Parathyroid adenoma (tissue), 2 donors: ENCODE measurements around the gene NUP210.

Source experiments
- H2AFZ ChIP-seq: fragments of 300-600 bp; sonication (generic); one replicate; pipeline ENCODE4 v1.7.0; 2017; ENCODE audit warnings: antibody characterized with exemption, mild to moderate bottlenecking
- H3K27ac ChIP-seq: fragments of 300-600 bp; sonication (generic); one replicate; pipeline ENCODE4 v1.7.0; 2017
- H3K27me3 ChIP-seq: fragments of 300-600 bp; sonication (generic); one replicate; pipeline ENCODE4 v1.7.0; 2017; ENCODE audit warnings: low read length; ENCODE audit not compliant: control insufficient read depth, insufficient read depth
- H3K36me3 ChIP-seq: fragments of 300-600 bp; sonication (generic); one replicate; pipeline ENCODE4 v1.7.0; 2017; ENCODE audit warnings: low read length; ENCODE audit not compliant: control insufficient read depth, insufficient read depth
- H3K4me1 ChIP-seq: fragments of 300-600 bp; sonication (generic); one replicate; pipeline ENCODE4 v1.7.0; 2017; ENCODE audit warnings: control low read depth
- H3K4me2 ChIP-seq: fragments of 300-600 bp; sonication (generic); one replicate; pipeline ENCODE4 v1.7.0; 2017; ENCODE audit warnings: low read length
- H3K4me3 ChIP-seq: fragments of 300-600 bp; sonication (generic); one replicate; pipeline ENCODE4 v1.7.0; 2017; ENCODE audit warnings: low read depth, low read length
- H3K79me2 ChIP-seq: fragments of 300-600 bp; sonication (generic); one replicate; pipeline ENCODE4 v1.7.0; 2017; ENCODE audit warnings: control low read depth
- H3K9ac ChIP-seq: fragments of 300-600 bp; sonication (generic); one replicate; pipeline ENCODE4 v1.7.0; 2017; ENCODE audit warnings: mild to moderate bottlenecking
- H3K9me3 ChIP-seq: fragments of 300-600 bp; sonication (generic); one replicate; pipeline ENCODE4 v1.7.0; 2017; ENCODE audit warnings: low read length; ENCODE audit not compliant: control insufficient read depth
- TF ChIP-seq, protein P1 (sequence below): fragments of 300-600 bp; sonication (generic); IDR thresholded peaks from one replicate; pipeline ENCODE4 v1.7.0; 2017; ENCODE audit warnings: antibody characterized with exemption, mild to moderate bottlenecking
- donor health status: primary hyperparathyroidism.

The NUP210 gene

DNA sequence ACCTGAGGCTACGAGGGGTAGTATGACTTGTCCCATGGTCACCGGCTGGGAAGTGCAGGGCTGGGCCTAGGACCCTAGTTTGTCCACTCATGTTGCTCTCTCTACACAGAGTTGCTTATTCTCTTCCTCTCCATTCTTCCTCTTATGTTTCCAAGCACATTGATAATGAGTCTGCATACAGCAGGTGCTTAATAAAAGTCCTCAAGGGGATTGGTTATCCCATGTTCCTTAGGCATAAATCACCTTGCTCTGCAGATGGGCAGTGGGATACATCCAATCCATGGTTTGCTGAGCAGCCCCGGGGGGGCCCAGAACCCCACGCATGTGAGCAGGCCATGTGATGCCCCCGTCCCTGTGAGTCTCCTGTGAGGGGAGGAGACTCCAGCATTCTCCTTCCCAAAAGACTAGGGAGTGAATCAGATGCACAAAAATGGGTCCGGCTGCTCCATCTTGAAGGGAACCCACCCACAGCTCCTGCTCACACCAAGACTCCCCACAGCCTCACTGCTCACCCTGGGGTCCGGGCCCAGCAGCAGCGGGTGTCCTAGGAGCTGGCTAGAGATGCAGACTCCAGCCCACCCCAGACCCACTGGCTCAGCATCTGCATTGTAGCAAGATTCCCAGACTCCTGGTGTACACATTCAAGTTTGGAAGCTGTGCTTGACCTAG lies 139.9 kb downstream of the NUP210 start:
- no peaks in the 10 kb centered on the region for H3K9me3 ChIP-seq
- peaks cover 7% of the 10 kb centered on the region for H3K4me1 ChIP-seq
- no peaks in the 10 kb centered on the region for H3K79me2 ChIP-seq
- no peak overlapping the region for H3K9ac ChIP-seq
- TF ChIP-seq, protein P1, sequence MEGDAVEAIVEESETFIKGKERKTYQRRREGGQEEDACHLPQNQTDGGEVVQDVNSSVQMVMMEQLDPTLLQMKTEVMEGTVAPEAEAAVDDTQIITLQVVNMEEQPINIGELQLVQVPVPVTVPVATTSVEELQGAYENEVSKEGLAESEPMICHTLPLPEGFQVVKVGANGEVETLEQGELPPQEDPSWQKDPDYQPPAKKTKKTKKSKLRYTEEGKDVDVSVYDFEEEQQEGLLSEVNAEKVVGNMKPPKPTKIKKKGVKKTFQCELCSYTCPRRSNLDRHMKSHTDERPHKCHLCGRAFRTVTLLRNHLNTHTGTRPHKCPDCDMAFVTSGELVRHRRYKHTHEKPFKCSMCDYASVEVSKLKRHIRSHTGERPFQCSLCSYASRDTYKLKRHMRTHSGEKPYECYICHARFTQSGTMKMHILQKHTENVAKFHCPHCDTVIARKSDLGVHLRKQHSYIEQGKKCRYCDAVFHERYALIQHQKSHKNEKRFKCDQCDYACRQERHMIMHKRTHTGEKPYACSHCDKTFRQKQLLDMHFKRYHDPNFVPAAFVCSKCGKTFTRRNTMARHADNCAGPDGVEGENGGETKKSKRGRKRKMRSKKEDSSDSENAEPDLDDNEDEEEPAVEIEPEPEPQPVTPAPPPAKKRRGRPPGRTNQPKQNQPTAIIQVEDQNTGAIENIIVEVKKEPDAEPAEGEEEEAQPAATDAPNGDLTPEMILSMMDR: no peak
- no peak overlapping the region for H3K27ac ChIP-seq
- H3K4me2 ChIP-seq: no peak overlapping the region
- no peaks in the 10 kb centered on the region for H3K36me3 ChIP-seq
- no peak overlapping the region for H3K4me3 ChIP-seq
- H3K27me3 ChIP-seq: no peaks in the 10 kb centered on the region
- no peak overlapping the region for H2AFZ ChIP-seq

DNA sequence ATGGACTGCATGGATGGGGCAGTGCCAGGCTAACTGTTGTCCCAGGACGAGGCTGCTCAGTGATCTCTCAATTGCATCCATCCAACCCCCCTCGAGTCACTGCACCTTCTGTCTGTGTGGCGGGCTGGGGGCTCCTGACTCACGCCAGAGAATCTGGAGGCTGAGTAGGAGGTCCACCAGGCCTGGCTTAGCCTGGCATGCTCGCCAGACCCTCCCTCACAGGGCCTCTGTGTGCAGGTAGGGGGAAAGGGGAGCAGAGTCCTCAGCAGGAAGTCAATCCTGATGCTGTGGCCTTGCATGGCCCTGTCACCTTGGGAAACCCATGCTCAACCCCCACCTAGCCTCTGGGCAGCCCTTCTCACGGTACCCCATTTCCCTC lies 140.6 kb downstream of the NUP210 start:
- Histone ChIP-seq H3K36me3 (no peaks in the 10 kb centered on the region), H3K4me1 (peaks cover 7% of the 10 kb centered on the region), H3K9ac (no peak overlapping the region), H3K4me2 (no peak overlapping the region), H3K27ac (no peak overlapping the region), H3K27me3 (no peaks in the 10 kb centered on the region), H3K9me3 (no peaks in the 10 kb centered on the region), H3K4me3 (no peak overlapping the region), H3K79me2 (no peaks in the 10 kb centered on the region), H2AFZ (no peak overlapping the region)
- TF ChIP-seq, protein P1: no peak

DNA sequence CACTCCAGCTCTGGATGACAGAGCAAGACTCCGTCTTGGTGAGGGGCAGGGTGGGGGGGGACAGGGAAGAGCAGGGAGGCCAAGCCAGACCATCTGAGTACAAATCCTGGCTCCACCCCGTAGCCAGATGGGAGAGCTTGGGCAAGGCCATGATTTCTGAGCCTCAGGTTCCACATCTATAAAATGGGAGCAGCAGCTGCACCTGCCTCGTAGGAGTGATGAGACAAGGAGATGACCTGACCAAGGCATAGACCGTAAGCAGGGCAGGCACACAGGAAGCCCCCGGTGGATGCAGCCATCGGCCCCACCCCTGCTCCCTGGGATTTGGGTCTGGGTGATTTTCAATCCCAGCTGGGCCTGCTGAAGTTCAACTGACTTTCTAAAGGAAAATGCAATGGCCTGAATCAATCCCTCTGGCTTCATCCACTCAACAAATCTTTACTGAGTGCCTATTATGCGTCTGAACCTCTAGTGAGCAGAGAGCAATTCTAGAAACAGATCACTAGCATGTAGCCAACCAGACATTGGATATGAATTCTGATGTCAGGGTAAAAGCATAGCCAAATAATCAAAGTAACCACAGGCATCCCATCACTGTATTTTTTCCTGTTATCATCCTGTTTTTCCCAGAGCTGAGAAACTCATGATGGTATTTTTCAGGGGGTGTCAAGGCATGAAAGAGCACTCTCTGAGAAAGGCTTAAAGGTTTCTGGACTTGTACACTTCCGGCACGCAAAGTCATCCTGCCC lies 141.2 kb downstream of the NUP210 start:
- Histone ChIP-seq H2AFZ (no peak overlapping the region), H3K27me3 (no peaks in the 10 kb centered on the region), H3K4me1 (peaks cover 7% of the 10 kb centered on the region), H3K27ac (no peak overlapping the region), H3K79me2 (no peaks in the 10 kb centered on the region), H3K4me3 (no peak overlapping the region), H3K9me3 (no peaks in the 10 kb centered on the region), H3K4me2 (no peak overlapping the region), H3K36me3 (no peaks in the 10 kb centered on the region), H3K9ac (no peak overlapping the region)
- TF ChIP-seq, protein P1: no peak

DNA sequence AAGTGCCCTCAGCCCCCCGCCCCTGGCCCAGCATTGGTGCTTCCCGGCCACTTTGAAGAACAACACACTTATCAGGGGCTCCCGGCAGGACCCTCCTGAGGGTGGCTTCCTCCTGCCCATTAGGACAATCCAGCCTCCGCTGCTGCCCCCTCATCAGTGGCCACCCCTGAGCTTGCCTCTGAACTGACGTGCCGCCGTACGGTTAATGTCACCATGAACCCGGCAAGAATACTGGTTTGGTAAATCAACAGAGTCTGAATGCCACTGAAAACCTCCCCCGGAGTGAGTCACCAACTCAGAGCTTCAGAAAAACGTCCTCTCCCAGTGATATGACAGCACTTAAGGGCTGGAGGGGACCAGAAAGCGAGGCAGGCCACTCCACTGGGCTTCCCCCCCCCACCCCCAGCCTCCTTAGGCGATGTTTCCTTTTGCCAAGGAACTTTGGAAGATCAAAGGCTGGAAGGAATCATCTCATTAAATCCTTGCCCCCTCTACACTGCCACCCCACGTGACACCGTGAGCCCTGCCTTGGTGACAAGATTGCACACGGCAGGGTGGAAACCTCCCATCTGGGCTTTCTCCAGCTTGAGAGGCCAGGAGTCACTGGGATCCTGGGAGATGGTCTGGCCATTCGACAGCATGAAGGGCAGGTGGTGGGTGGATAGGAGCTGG lies 142.1 kb downstream of the NUP210 start:
- TF ChIP-seq, protein P1: no peak
- Histone ChIP-seq H3K9ac (no peak overlapping the region), H3K36me3 (no peaks in the 10 kb centered on the region), H3K27me3 (no peaks in the 10 kb centered on the region), H3K4me1 (peaks cover 7% of the 10 kb centered on the region), H3K4me3 (no peak overlapping the region), H3K9me3 (no peaks in the 10 kb centered on the region), H3K4me2 (no peak overlapping the region), H3K27ac (no peak overlapping the region), H2AFZ (no peak overlapping the region), H3K79me2 (no peaks in the 10 kb centered on the region)
